HT-29 (cell line): ENCODE results near the gene ZFAND3. TPM values are rescaled to one million over a fixed set of nuclear protein-coding genes. Genes with fewer than 3 reads are reported as not detected.
A peak's percentile ranks its signal among the peaks of the same experiment; 100 is the strongest.

Source experiments
- DNase-seq: peaks from one replicate; pipeline ENCODE4 v3.0.0-alpha.2; 2015; ENCODE audit warnings: low spot score
- total RNA-seq: library from RNA; depleted of rRNA; stranded (reverse); fragments of >200 nt; shearing (Covaris generic); gene quantifications from 2 replicates; pipeline ENCODE4 v1.2.3, GENCODE V29; 2014; rRNA removed

Gene ZFAND3, protein sequence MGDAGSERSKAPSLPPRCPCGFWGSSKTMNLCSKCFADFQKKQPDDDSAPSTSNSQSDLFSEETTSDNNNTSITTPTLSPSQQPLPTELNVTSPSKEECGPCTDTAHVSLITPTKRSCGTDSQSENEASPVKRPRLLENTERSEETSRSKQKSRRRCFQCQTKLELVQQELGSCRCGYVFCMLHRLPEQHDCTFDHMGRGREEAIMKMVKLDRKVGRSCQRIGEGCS
- total RNA-seq, result 16.8 and 19.6 TPM in 2 replicates

DNA sequence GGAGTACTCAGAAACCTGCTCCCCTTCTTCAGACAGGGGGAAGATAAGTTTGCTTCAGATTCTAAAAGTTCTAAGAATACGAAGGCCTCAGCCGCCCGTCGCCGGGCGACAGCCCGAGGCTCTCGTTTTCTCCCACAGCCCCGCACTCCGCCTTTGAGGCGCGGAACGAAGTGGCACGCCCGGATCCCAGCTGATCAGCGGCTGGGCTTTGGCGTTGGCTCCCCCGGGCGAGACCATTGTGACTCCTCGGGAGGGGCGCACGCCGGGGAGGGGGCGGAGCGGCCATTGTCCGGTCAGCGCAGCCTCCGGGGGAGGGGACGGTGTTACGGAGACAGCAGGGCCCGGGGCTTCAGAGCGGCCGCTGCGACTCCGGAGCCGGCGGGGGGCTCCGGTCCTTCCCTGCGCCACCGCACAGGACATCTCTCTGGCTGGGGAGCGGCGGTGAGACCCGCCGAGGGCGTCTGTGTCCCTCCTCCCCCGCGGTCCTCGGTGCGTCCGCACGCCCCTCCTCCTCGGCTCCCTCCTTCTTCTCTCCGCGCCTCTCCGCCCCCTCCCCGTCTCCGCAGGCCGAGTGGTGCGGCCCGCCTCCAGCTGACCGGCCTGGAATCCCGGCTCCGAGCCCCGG is at the start of gene ZFAND3:
Gene ZFAND3 (plus strand): TSS at position 551 of the 625 bp plus-strand sequence. CDS start 219 bp downstream, outside the sequence.
- peak; percentile 97 for DNase-seq

DNA sequence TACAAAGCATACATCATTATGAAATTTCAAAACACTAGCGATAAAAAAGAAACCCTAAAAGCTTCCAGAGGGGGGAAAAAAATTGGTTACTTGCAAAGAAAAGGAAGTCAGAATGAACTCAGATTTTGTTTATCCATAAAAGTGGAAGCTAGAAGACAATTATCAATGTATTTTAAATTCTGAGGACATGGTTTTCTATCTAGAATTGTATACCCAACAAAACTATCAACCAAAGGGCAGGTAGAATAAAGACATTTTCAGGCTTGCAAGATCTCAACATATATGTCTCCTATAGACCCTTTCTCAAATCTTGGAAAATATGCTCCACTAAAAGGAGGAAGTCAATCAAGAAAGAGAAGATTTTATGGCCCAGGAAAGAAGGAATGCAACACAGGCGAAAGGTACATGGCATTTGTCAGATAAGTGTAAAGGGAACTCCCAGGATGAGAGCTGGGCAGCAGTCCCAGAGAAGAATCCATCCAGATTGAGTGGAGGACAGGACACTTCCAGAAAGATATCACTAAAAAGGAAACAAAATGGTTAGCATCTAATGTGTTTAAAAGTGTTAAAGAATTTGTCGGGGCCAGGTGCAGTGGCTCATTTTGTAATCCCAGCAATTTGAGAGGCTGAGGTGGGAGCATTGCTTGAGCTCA is 45.4 kb upstream of the ZFAND3 start:
- no peak for DNase-seq

DNA sequence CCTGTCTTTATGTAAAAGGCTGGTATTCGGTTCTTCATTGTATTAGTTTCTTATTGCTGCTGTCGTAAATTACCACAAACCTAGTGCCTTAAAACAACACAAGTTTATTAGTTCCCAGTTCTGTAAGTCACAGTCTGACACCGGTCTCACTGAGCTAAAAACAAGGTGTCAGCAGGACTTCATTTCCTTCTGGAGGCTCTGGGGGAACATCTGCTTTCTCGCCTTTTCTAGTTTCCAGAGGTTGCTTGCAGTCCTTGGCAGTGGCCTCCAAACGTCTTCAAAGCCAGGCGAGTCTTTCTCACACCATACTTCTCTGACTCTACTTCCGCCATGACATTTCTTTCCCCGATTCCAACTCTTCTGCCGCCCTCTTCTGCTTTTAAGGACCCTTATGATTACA is 43.0 kb upstream of the ZFAND3 start:
- no peak for DNase-seq

DNA sequence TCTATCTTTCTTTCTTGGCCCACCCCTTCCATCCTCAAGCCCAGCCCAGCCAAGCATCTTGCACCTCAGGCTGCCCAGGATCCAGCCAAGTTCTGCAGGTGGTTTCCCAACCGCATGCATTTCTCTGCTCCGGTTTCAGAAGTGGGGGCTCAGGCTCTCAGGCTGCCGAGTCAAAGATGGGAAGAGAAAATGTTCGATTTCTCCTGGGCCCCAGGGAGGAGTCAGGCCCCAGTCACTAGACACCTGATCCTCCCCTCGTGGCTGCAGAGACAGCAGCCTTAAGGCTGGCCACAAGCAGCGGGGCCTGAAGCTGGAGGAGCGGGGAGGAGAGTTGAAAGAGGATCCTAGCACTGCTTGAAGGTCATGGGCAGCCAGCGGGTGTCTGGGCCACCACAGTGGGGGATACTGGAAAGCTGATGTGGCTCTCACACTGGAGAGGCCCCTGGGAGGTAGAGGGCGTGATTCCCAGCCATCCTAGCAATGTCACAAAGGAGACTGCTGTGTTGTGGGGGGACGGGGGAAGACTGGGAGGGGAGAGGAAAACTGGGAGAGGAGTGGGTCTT is 42.2 kb upstream of the ZFAND3 start:
- no peak for DNase-seq

GRCh38 chr6:37779111-37779800 is 40.3 kb upstream of the ZFAND3 start:
- DNase-seq, result no peak

GRCh38 chr6:37779902-37780628 is 39.5 kb upstream of the ZFAND3 start:
- DNase-seq, result no peak

GRCh38 chr6:37781788-37782187 is 37.7 kb upstream of the ZFAND3 start:
- DNase-seq, result no peak

- no peak for DNase-seq
Observed at GRCh38 chr6:37783025-37783855, 36.3 kb upstream of the ZFAND3 start.

DNA sequence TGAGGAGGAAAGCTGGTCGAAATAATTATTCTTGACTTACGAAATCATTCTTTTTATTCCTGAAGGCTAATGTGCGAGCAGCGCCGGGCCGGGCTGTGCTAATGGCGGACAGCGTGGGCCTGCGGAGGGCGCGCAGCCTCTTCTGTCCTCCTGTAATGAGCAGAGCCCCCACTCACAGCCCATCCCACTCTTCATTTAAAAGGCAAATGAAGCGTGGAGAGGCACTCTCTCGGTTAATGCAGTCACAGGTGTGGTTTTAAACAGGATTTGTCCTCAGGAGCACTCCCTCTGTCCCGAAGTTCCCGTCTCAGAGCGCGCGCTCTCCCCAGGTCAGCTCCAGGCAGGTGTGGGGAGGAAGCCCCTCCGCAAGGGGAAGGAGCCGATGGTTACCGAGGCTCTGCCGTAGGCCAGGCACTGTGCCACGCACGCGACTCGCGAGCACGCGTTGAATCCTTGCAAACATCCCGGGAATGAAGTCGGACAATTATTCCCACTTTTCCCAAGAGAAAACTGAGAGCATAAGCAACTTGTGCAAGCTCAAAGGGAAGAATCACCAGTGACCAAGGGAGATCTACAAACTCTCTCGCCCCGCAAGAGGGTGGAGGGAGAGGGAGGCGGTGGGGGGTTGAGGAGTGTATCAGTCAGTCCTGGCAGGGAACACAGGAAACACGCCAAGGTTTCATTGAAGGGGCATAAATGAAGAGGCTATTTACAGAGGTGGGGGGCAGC is 35.5 kb upstream of the ZFAND3 start:
- no peak for DNase-seq

DNA sequence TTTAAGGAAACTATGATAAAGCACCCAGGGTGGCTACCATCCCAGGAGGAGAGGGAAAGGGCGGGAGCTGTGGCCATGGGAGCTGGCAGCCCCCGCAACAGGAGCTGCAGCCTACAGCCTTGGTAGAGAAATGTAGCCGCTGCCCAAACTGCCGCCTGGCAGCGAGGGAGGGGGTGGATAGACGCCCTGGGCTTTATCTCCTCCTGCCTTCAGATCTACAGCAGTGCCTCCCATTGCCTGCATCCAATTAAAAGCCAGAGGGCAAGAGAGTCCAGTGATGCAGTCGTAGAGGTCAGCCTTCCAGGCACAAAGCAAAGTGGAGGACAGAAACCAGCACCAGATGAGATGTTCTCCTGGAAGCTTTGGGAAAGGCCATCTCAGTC is 35.0 kb upstream of the ZFAND3 start:
- no peak for DNase-seq

DNA sequence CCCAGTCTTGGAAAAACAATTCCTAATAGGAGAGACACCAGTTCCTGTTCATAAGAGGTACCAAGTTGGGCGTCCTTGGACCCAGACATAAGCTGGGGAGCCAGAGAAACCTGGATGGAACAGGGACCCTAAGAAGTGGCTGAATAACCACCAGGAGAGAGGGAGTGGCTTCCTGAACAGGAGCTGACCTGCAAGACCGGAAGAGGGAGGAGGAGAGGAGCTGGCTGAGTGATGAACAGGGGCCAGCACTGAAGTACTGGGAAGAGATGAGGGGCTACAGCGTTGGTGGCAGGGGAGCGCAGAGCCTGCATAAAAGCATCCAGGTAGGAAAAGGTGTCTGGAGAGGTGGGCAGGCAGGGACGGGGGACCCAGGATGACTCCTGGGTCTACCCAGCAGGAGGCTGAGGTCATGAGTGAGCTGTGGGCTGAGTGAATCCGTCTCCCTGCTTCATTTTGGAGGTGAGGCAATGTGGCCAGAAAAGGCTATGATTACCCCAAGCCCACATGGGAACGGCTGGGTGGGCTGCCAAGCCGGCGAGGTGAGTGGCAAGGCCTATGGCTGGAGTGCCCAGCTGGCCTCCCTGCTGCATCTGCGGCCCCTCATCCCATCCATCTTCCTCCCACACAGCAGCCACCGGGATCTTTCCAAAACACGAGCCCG is 34.4 kb upstream of the ZFAND3 start:
- DNase-seq, result no peak

DNA sequence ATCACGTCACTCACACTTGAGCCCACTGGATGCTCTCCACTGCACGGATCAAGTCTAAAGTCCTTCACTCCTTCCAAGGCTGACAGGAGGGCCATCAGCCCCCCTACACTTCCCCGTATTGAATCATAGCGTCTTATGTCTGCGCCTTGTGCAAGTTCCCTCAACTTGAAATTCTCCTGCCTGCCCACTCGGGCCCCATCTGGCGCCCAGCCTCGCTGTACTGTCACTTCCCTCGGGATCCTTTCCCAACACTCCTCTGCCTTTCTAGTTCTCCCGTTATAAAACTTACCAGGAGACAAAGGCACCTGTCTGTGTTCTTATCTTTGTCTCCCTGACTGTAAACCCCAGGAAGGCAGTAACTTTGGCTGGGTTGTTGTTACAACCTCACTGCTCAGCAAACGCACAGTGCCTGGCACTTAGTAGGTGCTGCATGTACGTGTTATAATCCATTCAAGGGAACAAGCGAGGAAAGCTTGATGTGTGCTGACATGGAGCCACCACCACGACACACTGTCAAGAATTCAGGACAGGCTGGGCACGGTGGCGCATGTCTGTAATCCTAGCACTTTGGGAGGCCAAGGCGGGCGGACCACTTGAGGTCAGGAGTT is 33.8 kb upstream of the ZFAND3 start:
- DNase-seq, result no peak

DNA sequence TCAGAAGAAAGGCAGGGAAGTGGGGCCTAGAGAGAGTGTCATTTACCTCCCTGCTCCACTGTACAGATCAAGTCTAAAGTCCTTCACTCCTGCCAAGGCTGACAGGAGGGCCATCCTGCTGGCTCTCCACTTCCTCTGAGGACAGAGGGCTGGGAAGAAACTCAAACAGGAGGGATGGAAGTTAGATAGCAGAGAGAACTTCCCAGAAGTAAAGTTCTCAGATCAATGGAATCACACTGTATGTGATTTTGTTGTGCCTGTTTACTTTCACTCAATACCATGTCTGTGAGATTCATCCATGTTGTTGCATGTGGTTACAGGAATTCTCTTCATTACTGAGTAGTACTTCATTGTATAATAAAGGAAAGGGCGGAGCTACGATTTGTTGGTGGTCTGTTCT is 32.3 kb upstream of the ZFAND3 start:
- no peak for DNase-seq

- no peak for DNase-seq
Observed at GRCh38 chr6:37788259-37788658, 31.3 kb upstream of the ZFAND3 start.

- peak; percentile 95 for DNase-seq
Observed at GRCh38 chr6:37791156-37791919, 28.2 kb upstream of the ZFAND3 start.

DNA sequence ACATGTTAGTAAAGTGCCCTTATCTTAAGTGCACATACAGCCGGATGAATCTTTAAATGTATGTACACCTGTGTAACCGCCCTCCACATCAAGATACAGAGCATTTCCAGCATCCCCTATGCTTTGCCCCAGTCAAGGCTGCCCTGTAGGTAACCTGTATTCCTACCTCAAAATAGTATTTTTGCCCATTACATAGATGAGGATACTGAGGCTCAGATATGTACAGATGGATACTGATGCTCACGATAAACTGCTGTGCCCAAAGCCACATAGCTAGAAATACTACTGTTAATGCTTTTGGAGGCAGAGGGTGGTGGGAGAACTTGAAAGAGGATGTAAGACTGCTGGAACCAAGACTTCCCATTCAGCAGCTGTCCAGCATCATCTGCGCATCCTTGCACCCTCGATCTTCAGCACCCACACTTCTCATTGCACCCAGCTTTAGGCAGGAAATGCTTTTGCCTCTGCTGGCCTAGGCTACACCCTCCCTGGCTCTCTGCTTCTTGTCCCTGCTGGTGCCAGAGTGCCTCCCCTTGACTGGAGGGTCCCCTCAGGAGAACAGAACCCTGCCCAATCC is 27.0 kb upstream of the ZFAND3 start:
- DNase-seq, result no peak

DNA sequence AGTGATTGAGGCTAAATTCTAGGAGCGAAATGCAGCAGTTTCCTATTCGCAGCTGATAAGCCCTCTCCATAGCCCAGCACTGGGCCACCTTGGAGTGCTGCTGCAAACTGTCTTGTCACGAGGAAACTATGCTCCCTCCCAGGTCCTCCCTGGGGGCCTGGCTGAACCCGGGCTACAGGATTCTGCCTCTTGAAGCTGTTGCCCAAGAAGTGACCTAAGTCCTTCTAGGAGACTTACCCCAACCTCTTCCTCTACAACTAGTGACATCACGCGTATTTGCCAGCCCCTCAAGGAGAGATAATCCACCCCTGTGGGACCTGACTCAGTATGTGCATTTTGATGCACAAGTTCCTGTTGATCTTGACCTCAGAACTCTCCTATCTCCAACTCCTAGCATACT is 26.5 kb upstream of the ZFAND3 start:
- DNase-seq, result no peak

GRCh38 chr6:37794825-37795224 is 24.7 kb upstream of the ZFAND3 start:
- DNase-seq, result no peak
